Measurements from ENCODE around the gene KHDRBS1.

- no peak for TF ChIP-seq TAF1 (IDR thresholded peaks at IDR 0.05; ENCODE audit: borderline replicate concordance, low read depth, low read length)
- TF ChIP-seq POLR2A (IDR thresholded peaks at IDR 0.05; ENCODE audit: low read depth, low read length), result no peak
These were observed 49.2 kb downstream of the KHDRBS1 start for GRCh38 chr1:32062867-32063230.
